GM12864 (cell line): ENCODE measurements around the gene SCN11A.

Experiments used
- DNase-seq: peaks from one replicate; pipeline ENCODE4 v3.0.0-alpha.2; 2011; ENCODE audit warnings: low read depth
- H3K4me3 ChIP-seq: 2 replicates; pipeline ENCODE4 v1.5.1; 2011; ENCODE audit warnings: mild to moderate bottlenecking, low read depth, low read length, control low read depth
- TF ChIP-seq, protein P1 (sequence below): IDR thresholded peaks from 2 replicates; pipeline ENCODE4 v1.5.1; 2011; ENCODE audit warnings: low read depth, mild to moderate bottlenecking, moderate library complexity, low read length, control low read depth, inconsistent platforms; ENCODE audit errors: missing control alignments

Gene SCN11A

DNA sequence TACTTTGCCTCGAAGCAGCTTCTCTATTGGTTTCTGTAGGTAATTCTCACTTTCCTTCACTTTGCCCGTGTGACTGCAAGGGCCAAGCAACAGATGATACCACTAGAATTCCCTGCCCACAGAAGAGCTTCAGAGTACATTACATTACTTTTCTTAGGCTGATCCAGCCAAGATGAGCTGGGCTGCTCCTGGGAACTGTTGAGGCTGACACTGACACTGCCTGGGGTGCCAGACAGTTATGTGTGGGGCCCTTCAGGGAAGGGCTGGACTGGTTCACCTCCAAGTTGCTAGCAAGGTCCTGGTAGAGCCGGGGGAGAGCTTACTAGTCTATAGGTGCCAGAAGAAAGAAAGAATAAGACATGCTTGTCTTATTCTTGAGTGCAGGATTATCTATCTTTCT lies 36.7 kb upstream of the SCN11A start:
- TF ChIP-seq, protein P1, sequence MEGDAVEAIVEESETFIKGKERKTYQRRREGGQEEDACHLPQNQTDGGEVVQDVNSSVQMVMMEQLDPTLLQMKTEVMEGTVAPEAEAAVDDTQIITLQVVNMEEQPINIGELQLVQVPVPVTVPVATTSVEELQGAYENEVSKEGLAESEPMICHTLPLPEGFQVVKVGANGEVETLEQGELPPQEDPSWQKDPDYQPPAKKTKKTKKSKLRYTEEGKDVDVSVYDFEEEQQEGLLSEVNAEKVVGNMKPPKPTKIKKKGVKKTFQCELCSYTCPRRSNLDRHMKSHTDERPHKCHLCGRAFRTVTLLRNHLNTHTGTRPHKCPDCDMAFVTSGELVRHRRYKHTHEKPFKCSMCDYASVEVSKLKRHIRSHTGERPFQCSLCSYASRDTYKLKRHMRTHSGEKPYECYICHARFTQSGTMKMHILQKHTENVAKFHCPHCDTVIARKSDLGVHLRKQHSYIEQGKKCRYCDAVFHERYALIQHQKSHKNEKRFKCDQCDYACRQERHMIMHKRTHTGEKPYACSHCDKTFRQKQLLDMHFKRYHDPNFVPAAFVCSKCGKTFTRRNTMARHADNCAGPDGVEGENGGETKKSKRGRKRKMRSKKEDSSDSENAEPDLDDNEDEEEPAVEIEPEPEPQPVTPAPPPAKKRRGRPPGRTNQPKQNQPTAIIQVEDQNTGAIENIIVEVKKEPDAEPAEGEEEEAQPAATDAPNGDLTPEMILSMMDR = no peak
- no peak overlapping the region for H3K4me3 ChIP-seq
- no peak for DNase-seq

DNA sequence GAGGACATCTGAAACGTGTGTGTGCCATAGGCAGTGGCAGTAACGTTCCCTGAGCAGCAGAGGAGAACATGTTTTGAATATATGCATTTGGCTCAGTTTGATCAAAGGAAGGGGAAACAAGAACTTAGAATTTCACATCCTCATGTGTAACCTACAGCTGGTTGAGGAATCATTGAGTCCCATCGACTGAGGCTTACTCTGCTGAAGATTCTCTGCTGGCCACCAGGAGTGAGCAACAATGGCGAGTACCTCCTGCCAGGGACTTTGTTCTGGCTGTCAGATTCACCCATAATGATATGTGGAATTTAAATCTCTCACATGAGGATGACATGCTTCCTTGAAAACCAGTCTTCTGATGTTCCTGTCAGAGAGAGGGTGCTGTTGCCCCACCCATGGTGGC lies 34.4 kb upstream of the SCN11A start:
- DNase-seq = no peak
- TF ChIP-seq, protein P1 = peak; percentile 22
- no peak overlapping the region for H3K4me3 ChIP-seq

DNA sequence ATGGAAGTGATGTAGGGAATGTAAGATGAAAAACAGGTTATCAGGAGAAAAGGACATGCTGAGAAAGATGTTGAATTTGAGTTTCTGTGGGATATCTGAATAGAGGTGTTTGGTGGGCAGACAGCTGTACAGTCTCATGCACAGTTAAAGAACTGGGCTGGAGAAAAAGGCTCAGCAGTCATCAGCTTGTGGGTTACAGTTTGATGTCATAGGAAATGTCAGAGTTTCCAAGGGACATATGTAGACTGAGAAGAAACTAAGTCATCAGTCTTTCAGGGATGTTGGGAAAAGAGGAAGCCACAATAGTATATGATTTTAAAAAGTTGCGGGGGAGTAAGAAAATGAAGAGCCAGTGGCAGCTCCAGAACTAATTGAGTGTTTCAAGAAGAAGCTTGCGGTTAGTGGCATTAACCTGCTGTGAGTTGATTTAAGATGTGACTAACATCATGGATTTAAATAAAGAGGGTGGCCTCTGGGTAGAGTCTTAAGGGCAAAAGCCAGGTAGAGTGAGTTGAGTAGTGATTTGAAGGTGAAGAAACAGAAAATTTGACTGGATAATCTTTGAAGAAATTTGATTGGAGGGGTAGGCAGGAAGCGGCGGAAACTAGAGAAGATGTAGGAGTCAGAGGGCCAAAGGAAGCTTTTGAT lies 31.0 kb upstream of the SCN11A start:
- TF ChIP-seq, protein P1 = no peak
- DNase-seq = no peak
- H3K4me3 ChIP-seq = no peak overlapping the region

- TF ChIP-seq, protein P1 = no peak
- H3K4me3 ChIP-seq = no peak overlapping the region
- no peak for DNase-seq
Measured at GRCh38 chr3:39080026-39080425, 28.3 kb upstream of the SCN11A start.

GRCh38 chr3:39079530-39079929 lies 27.8 kb upstream of the SCN11A start:
- no peak for DNase-seq
- TF ChIP-seq, protein P1 = no peak
- H3K4me3 ChIP-seq = no peak overlapping the region

- no peak overlapping the region for H3K4me3 ChIP-seq
- no peak for DNase-seq
- TF ChIP-seq, protein P1 = no peak
Measured at GRCh38 chr3:39075910-39076309, 24.2 kb upstream of the SCN11A start.

DNA sequence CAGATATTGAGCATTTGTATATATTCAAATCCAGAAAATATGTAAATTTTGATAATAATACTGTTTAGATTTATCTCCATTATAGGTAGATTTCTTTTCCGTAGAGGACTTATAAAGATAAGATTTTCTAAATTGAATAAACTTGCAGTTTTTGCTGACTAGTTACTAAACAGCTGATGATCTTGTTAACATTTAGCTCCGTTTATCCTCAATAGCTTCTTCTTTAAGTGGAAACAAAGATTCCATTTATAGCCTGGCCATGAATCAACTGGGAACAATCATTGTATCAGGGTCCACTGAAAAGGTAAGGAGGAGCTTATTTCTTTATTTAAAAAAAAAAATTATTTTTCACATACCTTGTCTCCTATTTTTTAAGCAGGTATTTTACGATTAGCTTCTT lies 16.8 kb upstream of the SCN11A start:
- DNase-seq = no peak
- no peak overlapping the region for H3K4me3 ChIP-seq
- TF ChIP-seq, protein P1 = no peak
